Measurements from ENCODE around the gene VEGFB.

VEGFB gene

GRCh38 chr11:64192434-64192833 is 42.0 kb upstream of the VEGFB start:
- no peaks in the 10 kb centered on the region for H3K9me3 ChIP-seq (ENCODE audit: severe bottlenecking)
- no peak overlapping the region for H3K4me3 ChIP-seq (ENCODE audit: severe bottlenecking)
- ATAC-seq (ENCODE audit: low read depth) (no peak), DNase-seq (ENCODE audit: low spot score) (no peak)
- TF ChIP-seq, protein P1, sequence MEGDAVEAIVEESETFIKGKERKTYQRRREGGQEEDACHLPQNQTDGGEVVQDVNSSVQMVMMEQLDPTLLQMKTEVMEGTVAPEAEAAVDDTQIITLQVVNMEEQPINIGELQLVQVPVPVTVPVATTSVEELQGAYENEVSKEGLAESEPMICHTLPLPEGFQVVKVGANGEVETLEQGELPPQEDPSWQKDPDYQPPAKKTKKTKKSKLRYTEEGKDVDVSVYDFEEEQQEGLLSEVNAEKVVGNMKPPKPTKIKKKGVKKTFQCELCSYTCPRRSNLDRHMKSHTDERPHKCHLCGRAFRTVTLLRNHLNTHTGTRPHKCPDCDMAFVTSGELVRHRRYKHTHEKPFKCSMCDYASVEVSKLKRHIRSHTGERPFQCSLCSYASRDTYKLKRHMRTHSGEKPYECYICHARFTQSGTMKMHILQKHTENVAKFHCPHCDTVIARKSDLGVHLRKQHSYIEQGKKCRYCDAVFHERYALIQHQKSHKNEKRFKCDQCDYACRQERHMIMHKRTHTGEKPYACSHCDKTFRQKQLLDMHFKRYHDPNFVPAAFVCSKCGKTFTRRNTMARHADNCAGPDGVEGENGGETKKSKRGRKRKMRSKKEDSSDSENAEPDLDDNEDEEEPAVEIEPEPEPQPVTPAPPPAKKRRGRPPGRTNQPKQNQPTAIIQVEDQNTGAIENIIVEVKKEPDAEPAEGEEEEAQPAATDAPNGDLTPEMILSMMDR (IDR thresholded peaks at IDR 0.05; ENCODE audit: poor library complexity, severe bottlenecking) = no peak
- no peak overlapping the region for H3K27ac ChIP-seq (ENCODE audit: poor library complexity, severe bottlenecking)
- peaks cover 88% of the 10 kb centered on the region for H3K36me3 ChIP-seq (ENCODE audit: low read depth)
- no peaks in the 10 kb centered on the region for H3K4me1 ChIP-seq (ENCODE audit: insufficient read depth, poor library complexity, severe bottlenecking)
- H3K27me3 ChIP-seq (ENCODE audit: insufficient read depth, poor library complexity, severe bottlenecking) = no peaks in the 10 kb centered on the region

DNA sequence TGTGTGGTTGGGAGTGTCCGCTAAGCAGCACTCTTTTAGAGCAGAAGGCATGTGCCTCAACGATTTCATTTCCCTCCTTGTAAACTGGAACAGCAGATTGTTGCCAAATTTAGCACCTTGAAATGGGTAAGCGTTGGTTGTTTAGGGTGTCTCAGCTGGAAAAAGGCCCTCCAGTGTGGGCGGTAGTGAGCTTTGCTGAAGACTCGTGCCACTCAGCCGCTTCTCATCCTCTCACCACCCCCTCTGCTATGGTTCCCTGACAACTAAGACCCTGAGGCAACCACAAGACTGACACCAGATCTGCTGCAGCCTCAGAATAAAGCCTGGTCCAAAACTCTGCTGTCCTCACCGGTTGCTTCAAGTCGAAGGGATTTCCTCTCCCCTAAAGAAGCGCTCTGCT is 37.8 kb upstream of the VEGFB start:
- ATAC-seq (ENCODE audit: low read depth) (no peak), DNase-seq (ENCODE audit: low spot score) (no peak)
- Histone ChIP-seq H3K36me3 (ENCODE audit: low read depth) (peaks cover 98% of the 10 kb centered on the region), H3K9me3 (ENCODE audit: severe bottlenecking) (no peaks in the 10 kb centered on the region), H3K27me3 (ENCODE audit: insufficient read depth, poor library complexity, severe bottlenecking) (no peaks in the 10 kb centered on the region), H3K27ac (ENCODE audit: poor library complexity, severe bottlenecking) (no peak overlapping the region), H3K4me1 (ENCODE audit: insufficient read depth, poor library complexity, severe bottlenecking) (no peaks in the 10 kb centered on the region), H3K4me3 (ENCODE audit: severe bottlenecking) (no peak overlapping the region)
- TF ChIP-seq, protein P1 (IDR thresholded peaks at IDR 0.05; ENCODE audit: poor library complexity, severe bottlenecking) = no peak

DNA sequence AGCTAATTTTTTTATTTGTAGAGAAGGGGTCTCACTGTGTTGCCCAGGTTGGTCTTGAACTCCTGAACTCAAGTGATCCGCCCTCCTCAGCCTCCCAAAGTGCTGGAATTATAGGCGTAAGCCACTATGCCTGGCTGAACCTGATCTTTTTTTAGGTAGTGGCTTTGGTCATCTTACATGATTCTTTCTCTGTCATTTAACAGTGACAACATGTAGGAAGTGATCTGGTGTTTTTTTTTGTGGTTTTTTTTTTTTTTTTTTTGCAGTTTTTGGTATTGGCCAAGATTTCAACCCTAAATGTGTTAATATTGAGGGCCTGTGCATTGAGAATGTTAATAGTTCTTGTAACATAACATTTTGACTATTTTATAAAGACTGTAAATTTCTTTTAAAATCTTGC is 35.9 kb upstream of the VEGFB start:
- no peaks in the 10 kb centered on the region for H3K4me1 ChIP-seq (ENCODE audit: insufficient read depth, poor library complexity, severe bottlenecking)
- no peaks in the 10 kb centered on the region for H3K9me3 ChIP-seq (ENCODE audit: severe bottlenecking)
- TF ChIP-seq, protein P1 (IDR thresholded peaks at IDR 0.05; ENCODE audit: poor library complexity, severe bottlenecking) = no peak
- no peak overlapping the region for H3K27ac ChIP-seq (ENCODE audit: poor library complexity, severe bottlenecking)
- DNase-seq (ENCODE audit: low spot score) = no peak
- peaks cover 97% of the 10 kb centered on the region for H3K36me3 ChIP-seq (ENCODE audit: low read depth)
- H3K27me3 ChIP-seq (ENCODE audit: insufficient read depth, poor library complexity, severe bottlenecking) = no peaks in the 10 kb centered on the region
- H3K4me3 ChIP-seq (ENCODE audit: severe bottlenecking) = no peak overlapping the region
- ATAC-seq (ENCODE audit: low read depth) = no peak

DNA sequence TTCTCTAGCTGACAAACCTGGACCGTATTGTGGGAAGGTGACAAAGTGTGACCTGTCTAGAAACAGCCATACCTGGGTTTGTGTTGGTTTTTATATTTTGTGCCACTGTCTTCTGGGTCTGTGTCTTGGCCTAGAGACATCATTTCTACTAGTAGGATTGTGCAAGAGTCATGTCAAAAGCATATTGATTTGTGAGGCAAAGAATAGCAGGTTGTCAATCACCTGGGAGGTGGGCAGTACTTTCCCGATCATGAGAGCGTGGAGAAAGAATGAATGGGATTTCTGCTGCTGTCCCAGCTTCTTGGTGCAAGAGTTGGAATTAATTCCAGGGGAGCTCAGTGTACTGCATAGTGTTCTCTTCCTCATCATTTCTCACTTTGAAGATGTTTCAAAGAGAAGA is 32.8 kb upstream of the VEGFB start:
- no peak overlapping the region for H3K27ac ChIP-seq (ENCODE audit: poor library complexity, severe bottlenecking)
- TF ChIP-seq, protein P1 (IDR thresholded peaks at IDR 0.05; ENCODE audit: poor library complexity, severe bottlenecking) = no peak
- H3K9me3 ChIP-seq (ENCODE audit: severe bottlenecking) = no peaks in the 10 kb centered on the region
- H3K4me3 ChIP-seq (ENCODE audit: severe bottlenecking) = no peak overlapping the region
- peaks cover 90% of the 10 kb centered on the region for H3K36me3 ChIP-seq (ENCODE audit: low read depth)
- ATAC-seq (ENCODE audit: low read depth) (no peak), DNase-seq (ENCODE audit: low spot score) (no peak)
- no peaks in the 10 kb centered on the region for H3K27me3 ChIP-seq (ENCODE audit: insufficient read depth, poor library complexity, severe bottlenecking)
- no peaks in the 10 kb centered on the region for H3K4me1 ChIP-seq (ENCODE audit: insufficient read depth, poor library complexity, severe bottlenecking)

GRCh38 chr11:64202992-64203391 is 31.4 kb upstream of the VEGFB start:
- Histone ChIP-seq H3K27ac (ENCODE audit: poor library complexity, severe bottlenecking) (no peak overlapping the region), H3K4me3 (ENCODE audit: severe bottlenecking) (no peak overlapping the region), H3K9me3 (ENCODE audit: severe bottlenecking) (no peaks in the 10 kb centered on the region), H3K36me3 (ENCODE audit: low read depth) (peaks cover 82% of the 10 kb centered on the region), H3K4me1 (ENCODE audit: insufficient read depth, poor library complexity, severe bottlenecking) (no peaks in the 10 kb centered on the region), H3K27me3 (ENCODE audit: insufficient read depth, poor library complexity, severe bottlenecking) (no peaks in the 10 kb centered on the region)
- ATAC-seq (ENCODE audit: low read depth) (no peak), DNase-seq (ENCODE audit: low spot score) (no peak)
- TF ChIP-seq, protein P1 (IDR thresholded peaks at IDR 0.05; ENCODE audit: poor library complexity, severe bottlenecking) = no peak

Measured in RWPE2 (cell line).